Stimulated activated CD4-positive, alpha-beta T cell treated with anti-CD3 and anti-CD28 coated beads, Interleukin-4, amount 100 ng/mL, for 1 hour (primary cell): Measurements from ENCODE around the gene IRAK2.
"Not testable (repeated sequence)": the region's sequence is repeated elsewhere in the genome, so short reads cannot be mapped to it uniquely, and the experiment has no call there.

Source experiments
- DNase-seq: peaks from one replicate; pipeline ENCODE4 v3.0.0-alpha.2; 2020

IRAK2 gene, protein sequence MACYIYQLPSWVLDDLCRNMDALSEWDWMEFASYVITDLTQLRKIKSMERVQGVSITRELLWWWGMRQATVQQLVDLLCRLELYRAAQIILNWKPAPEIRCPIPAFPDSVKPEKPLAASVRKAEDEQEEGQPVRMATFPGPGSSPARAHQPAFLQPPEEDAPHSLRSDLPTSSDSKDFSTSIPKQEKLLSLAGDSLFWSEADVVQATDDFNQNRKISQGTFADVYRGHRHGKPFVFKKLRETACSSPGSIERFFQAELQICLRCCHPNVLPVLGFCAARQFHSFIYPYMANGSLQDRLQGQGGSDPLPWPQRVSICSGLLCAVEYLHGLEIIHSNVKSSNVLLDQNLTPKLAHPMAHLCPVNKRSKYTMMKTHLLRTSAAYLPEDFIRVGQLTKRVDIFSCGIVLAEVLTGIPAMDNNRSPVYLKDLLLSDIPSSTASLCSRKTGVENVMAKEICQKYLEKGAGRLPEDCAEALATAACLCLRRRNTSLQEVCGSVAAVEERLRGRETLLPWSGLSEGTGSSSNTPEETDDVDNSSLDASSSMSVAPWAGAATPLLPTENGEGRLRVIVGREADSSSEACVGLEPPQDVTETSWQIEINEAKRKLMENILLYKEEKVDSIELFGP

GRCh38 chr3:10164546-10165393, at the start of gene IRAK2:
Gene IRAK2, plus strand, starts transcription at chr3:10164919. Its CDS starts 36 bp downstream, at chr3:10164955.
- DNase-seq: peak; percentile 61

GRCh38 chr3:10115326-10116137, 49.2 kb upstream of the IRAK2 start, which contains the start of gene BRK1:
Gene BRK1, plus strand, starts transcription at chr3:10115675. Its CDS starts 27 bp downstream, at chr3:10115702.
- peak; percentile 92 for DNase-seq

GRCh38 chr3:10116138-10116460, 48.6 kb upstream of the IRAK2 start:
- no peak for DNase-seq

DNA sequence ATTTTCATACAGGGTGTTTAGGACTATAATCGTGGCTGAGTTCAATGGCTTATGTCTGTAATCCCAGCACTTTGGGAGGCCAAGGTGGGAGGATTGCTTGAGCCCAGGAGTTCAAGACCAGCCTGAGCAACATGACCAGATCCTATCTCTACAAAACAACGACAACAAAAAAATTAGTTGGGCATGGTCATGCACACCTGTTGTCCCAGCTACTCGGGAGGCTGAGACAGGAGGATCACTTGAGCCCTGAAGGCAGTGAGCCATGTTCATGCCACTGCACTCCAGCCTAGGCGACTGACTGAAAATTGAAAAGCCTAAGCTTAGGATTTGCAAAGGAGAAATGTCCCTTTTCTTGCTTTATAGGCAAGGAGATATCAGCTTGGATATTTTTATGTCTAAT, 47.8 kb upstream of the IRAK2 start:
- DNase-seq: no peak

DNA sequence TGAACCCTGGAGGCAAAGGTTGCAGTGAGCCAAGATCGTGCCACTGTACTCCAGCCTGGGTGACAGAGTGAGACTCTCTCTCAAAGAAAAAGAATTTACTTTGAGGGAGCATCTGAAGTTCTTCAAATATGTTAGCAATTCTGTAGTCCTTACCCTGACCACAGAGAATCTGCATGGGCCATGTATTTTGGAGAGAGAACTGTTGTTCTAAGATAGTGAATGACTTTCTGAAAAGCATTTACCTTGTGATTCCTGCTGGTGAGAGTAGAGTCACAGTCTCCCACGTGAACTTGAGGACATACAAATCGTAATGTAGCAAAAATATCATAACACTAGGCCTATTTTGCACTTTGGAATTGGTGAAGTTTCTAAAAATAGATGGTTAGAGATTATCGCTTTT, 45.3 kb upstream of the IRAK2 start:
- no peak for DNase-seq

DNA sequence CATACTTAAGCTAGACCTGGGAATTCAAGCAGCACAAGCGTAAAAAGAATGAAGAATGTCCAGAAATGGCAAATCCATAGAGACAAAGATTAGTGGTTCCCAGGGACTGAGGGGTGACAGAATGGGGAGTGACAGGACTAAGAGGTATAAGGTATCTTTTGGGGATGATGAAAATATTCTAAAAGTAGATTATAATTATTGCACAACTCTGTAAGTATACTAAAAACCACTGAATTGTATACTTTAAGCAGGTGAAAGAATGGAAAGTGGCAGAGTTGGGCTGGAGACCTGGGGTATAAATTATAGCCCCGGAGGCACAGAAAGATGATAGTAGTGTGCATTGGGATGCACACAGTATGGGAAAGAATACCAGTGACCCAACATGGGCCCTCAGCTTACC, 43.7 kb upstream of the IRAK2 start:
- no peak for DNase-seq

GRCh38 chr3:10122724-10123123, 42.0 kb upstream of the IRAK2 start:
- DNase-seq: no peak

GRCh38 chr3:10135872-10136271, 28.8 kb upstream of the IRAK2 start:
- not testable (repeated sequence) for DNase-seq

DNA sequence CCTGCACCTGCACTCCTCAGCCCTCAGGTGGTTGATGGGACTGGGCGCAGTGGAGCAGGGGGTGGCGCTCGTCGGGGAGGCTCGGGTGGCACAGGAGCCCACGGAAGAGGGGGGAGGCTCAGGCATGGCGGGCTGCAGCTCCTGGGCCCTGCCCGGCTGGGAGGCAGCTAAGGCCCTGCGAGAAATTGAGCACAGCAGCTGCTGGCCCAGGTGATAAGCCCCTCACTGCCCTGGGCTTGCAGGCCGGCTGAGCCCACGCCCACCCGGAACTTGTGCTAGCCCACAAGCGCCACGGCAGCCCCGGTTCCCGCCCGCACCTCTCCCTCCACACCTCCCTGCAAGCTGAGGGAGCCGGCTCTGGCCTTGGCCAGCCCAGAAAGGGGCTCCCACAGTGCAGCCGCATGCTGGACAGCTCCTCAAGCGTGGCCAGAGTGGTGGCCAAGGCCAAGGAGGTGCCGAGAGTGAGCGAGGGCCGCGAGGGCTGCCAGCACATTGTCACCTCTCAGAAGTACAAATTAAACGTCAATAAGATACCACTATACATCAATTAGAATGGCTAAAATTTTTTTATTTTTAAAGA, 28.2 kb upstream of the IRAK2 start:
- no peak for DNase-seq

GRCh38 chr3:10137178-10137577, 27.5 kb upstream of the IRAK2 start:
- no peak for DNase-seq

DNA sequence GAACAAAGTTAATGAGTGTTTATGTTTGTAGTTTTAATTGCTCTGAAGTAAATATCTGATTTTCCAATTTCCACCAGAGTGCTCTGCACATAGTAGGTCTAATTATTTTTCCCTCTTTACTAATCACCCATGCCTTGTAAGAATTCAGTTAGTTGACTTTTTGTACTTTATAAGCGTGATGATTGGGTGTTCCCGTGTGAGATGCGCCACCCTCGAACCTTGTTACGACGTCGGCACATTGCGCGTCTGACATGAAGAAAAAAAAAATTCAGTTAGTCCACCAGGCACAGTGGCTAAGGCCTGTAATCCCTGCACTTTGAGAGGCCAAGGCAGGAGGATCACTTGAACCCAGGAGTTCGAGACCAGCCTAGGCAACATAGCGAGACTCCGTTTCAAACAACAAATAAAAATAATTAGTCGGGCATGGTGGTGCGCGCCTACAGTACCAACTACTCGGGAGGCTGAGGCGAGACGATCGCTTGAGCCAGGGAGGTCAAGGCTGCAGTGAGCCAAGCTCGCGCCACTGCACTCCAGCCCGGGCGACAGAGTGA, 23.6 kb upstream of the IRAK2 start:
- DNase-seq: no peak

- DNase-seq: no peak
Measured at GRCh38 chr3:10142707-10143560, 21.8 kb upstream of the IRAK2 start.

DNA sequence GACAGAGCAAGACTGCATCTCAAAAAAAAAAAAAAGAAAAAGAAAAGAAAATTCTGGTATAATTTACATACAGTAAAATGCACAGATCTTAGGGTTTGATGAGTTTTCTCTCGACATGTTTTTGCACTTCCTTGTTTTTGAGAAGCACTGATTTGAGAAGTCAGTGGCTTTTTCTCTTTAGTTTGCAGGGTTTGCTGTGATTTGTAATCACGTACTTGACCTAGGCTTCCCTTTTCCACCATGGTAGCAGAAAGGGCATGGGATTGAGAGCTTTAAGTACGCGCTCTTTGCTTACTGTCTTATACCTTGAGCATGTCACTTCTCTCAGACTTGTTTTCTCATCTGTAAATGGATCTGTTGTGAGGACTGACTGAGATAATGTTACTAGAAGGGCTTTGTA, 19.0 kb upstream of the IRAK2 start:
- no peak for DNase-seq

GRCh38 chr3:10149226-10149625, 15.5 kb upstream of the IRAK2 start:
- DNase-seq: no peak

DNA sequence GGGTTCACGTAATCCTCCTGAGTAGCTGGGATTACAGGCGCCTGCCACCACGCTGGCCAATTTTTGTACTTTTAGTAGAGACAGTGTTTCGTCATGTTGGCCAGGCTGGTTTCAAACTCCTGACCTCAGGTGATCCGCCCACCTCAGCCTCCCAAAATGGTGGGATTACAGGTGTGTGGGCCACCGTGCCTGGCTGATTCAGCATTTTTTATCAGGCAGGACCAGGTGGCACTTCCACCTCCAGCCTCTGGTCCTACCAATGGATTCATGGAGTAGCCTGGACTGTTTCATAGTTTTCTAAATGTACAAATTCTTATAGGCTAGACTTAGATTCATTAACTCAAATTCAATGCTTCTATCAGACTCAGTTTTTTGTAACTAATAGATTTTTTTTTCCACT, 13.7 kb upstream of the IRAK2 start:
- DNase-seq: no peak

GRCh38 chr3:10154335-10155122, 10.2 kb upstream of the IRAK2 start:
- no peak for DNase-seq

- DNase-seq: no peak
Measured at GRCh38 chr3:10155123-10155472, 9.6 kb upstream of the IRAK2 start.

DNA sequence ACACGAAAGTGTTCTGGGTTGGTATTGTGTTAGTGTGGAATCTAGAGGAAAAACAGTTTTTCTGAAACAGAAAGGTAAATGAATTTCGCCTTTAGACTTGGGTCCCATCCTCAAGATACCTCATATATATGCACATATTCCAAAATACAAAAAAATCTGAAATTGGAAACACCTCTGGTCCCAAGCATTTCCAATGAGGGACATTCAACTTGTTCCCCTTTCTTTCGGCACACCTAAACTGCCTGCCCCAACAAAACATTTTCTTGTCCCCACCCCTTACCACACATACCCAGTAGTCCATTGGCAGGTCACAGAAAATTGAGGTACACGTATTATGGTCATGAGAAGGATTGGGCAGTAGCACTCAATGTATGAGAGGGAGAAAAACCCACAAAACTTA, 9.1 kb upstream of the IRAK2 start:
- DNase-seq: no peak

DNA sequence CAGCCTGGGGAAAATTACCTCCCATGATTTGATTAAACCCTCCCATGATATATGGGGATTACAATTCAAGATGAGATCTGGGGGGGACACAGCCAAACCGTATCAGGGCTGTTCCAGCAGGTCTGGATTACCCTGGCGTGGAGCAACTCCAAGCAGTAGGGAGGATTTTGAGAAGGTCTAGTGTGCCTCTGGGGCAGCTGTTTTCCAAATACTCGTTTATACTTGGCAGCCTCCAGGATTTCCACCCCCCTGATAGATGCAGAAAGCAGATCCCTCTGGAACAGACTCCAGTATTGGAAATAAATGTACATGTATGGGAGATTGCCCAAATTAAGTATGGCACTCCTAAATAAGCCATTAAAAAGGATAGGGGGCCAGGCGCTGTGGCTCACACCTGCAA, 7.7 kb upstream of the IRAK2 start:
- no peak for DNase-seq

DNA sequence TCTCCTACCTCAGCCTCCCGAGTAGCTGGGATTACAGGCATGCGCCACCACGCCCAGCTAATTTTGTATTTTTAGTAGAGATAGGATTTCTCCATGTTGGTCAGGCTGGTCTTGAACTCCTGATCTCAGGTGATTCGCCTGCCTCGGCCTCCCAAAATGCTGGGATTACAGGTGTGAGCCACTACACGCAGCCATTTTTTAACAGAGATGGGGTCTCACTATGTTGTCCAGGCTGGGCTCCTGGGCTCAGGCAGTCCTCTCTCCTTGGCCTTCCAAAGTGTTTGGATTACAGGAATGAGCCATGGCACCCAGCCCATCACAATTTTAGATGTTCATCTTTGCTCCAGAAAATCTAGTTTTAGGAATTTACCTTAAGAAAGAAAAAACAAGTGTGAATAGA, 6.2 kb upstream of the IRAK2 start:
- not testable (repeated sequence) for DNase-seq
